OCI-LY7 (cell line): ENCODE data around the gene SCRN2. TPM values are rescaled to one million over a fixed set of nuclear protein-coding genes. Genes with fewer than 3 reads are reported as not detected.

Experiments used
- BruUV-seq: library from RNA; stranded (reverse); fragments of 400-500 nt; replicated peaks from 2 replicates; lab custom pipeline; 2021; lab: Mats Ljungman, UMichigan
- CTCF ChIA-PET: fragments of 300-600 bp; sonication (Branson Sonifier 250); formaldehyde crosslinking; loops from one replicate; lab custom pipeline; 2022; ENCODE audit warnings: antibody characterized with exemption; ENCODE audit not compliant: unreplicated experiment; lab: Charles Lee
- POLR2A ChIA-PET: fragments of 300-600 bp; sonication (Branson Sonifier 250); formaldehyde crosslinking; loops from one replicate; lab custom pipeline; 2022; ENCODE audit warnings: antibody characterized with exemption; lab: Charles Lee
- DNase-seq: peaks from one replicate; pipeline ENCODE4 v3.0.0-alpha.2; 2015; ENCODE audit warnings: low spot score
- H2AFZ ChIP-seq: fragments of 200-600 bp; sonication (generic), shearing (Covaris generic); 2 replicates; pipeline ENCODE4 v1.6.1; 2014; ENCODE audit warnings: mild to moderate bottlenecking, antibody characterized with exemption, low read length, moderate library complexity
- H3K27ac ChIP-seq: fragments of 200-600 bp; sonication (generic); 2 replicates; pipeline ENCODE4 v1.5.1; 2014; ENCODE audit warnings: mixed run types, low read depth, mild to moderate bottlenecking, moderate library complexity, low read length, inconsistent platforms; ENCODE audit not compliant: poor library complexity, severe bottlenecking
- H3K36me3 ChIP-seq: fragments of 200-600 bp; sonication (generic); 2 replicates; pipeline ENCODE4 v1.6.1; 2014; ENCODE audit warnings: mild to moderate bottlenecking, antibody characterized with exemption, low read length, moderate library complexity, mixed read lengths; ENCODE audit not compliant: insufficient read depth
- H3K4me1 ChIP-seq: fragments of 200-600 bp; sonication (generic); 2 replicates; pipeline ENCODE4 v1.5.1; 2014; ENCODE audit warnings: mild to moderate bottlenecking, low read length; ENCODE audit not compliant: insufficient read depth, poor library complexity, severe bottlenecking
- H3K4me2 ChIP-seq: fragments of 200-600 bp; sonication (generic); 2 replicates; pipeline ENCODE4 v1.6.1; 2014; ENCODE audit warnings: mild to moderate bottlenecking, low read length
- H3K4me3 ChIP-seq: fragments of 200-600 bp; sonication (generic); 2 replicates; pipeline ENCODE4 v1.5.1; 2014; ENCODE audit warnings: mild to moderate bottlenecking, low read depth, low read length; ENCODE audit not compliant: poor library complexity, severe bottlenecking
- H3K79me2 ChIP-seq: fragments of 200-600 bp; sonication (generic); 2 replicates; pipeline ENCODE4 v1.6.1; 2016; ENCODE audit warnings: low read depth, mild to moderate bottlenecking, low read length, moderate library complexity, mixed read lengths; ENCODE audit not compliant: insufficient read depth
- H3K9me2 ChIP-seq: fragments of 200-600 bp; sonication (generic); 2 replicates; pipeline ENCODE4 v1.6.1; 2016; ENCODE audit warnings: mild to moderate bottlenecking, low read length, mixed read lengths; ENCODE audit not compliant: insufficient read depth
- H3K9me3 ChIP-seq: fragments of 200-600 bp; sonication (generic); 2 replicates; pipeline ENCODE4 v1.6.1; 2014; ENCODE audit warnings: mild to moderate bottlenecking, mixed run types, low read length, mixed read lengths
- H4K20me1 ChIP-seq: fragments of 200-600 bp; sonication (generic); 2 replicates; pipeline ENCODE4 v1.6.1; 2014; ENCODE audit warnings: mild to moderate bottlenecking, antibody characterized with exemption, low read length, moderate library complexity, mixed read lengths; ENCODE audit not compliant: insufficient read depth
- EZH2phosphoT487 ChIP-seq: fragments of 200-600 bp; sonication (generic); IDR thresholded peaks from 2 replicates; pipeline ENCODE4 v1.6.1; 2018; ENCODE audit warnings: low read depth, borderline replicate concordance, mild to moderate bottlenecking, mixed run types, antibody characterized with exemption, low read length, moderate library complexity, mixed read lengths
- intact Hi-C: fragments of 100-400 bp; cut with micrococcal nuclease; formaldehyde crosslinking; loops from one replicate; pipeline ENCODE4 v1.10.0; 2022; ENCODE audit not compliant: unreplicated experiment
- total RNA-seq, 2 experiments: library from RNA; depleted of rRNA in 1 of 2; stranded (reverse); fragments of >200 nt in 1 of 2; shearing (Covaris generic) in 1 of 2; gene quantifications; 2 replicates each; pipeline ENCODE4 v1.2.3, GENCODE V29; 2014 to 2022
- TF ChIP-seq, protein P1 (sequence below): fragments of 200-600 bp; sonication (generic); conservative IDR thresholded peaks from 2 replicates; pipeline ENCODE4 v1.5.1; 2014; ENCODE audit warnings: mild to moderate bottlenecking, antibody characterized with exemption, low read length, moderate library complexity, mixed read lengths

The SCRN2 gene
- total RNA-seq, 2 experiments from 2014 or later, result 37.3 to 42.9 TPM

DNA sequence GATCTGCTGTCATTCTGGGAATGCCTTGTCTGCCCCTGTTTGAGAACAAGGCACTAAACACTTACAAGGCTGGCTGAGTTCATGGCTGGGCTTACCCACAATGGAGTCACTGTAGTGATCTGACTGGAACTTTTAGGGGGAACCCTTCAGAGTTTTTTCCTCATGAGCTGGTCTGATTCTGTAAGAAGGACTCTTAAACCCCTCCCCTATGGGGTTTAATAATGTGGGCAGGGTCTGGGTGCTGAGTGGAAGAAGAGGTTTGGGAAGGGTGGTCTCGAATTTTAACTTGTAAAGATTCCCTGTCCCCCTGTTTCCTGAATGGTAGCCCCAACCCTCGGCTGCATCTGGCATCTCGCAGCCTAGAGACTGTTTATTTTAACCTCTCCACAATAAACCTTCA is 50.0 kb downstream of the SCRN2 start:
- BruUV-seq, result no TSS peak
- Histone ChIP-seq H3K9me3 (no peaks in the 10 kb centered on the region), H2AFZ (no peak overlapping the region), H3K36me3 (no peaks in the 10 kb centered on the region), H3K4me2 (no peak overlapping the region), H3K4me1 (no peaks in the 10 kb centered on the region), H3K4me3 (no peak overlapping the region), H4K20me1 (no peaks in the 10 kb centered on the region), H3K27ac (no peak overlapping the region), H3K9me2 (no peaks in the 10 kb centered on the region), H3K79me2 (no peaks in the 10 kb centered on the region)
- ChIA-PET CTCF (no interaction called here), POLR2A (no interaction called here)
- DNase-seq, result no peak
- no peak for TF ChIP-seq EZH2phosphoT487
- TF ChIP-seq, protein P1, sequence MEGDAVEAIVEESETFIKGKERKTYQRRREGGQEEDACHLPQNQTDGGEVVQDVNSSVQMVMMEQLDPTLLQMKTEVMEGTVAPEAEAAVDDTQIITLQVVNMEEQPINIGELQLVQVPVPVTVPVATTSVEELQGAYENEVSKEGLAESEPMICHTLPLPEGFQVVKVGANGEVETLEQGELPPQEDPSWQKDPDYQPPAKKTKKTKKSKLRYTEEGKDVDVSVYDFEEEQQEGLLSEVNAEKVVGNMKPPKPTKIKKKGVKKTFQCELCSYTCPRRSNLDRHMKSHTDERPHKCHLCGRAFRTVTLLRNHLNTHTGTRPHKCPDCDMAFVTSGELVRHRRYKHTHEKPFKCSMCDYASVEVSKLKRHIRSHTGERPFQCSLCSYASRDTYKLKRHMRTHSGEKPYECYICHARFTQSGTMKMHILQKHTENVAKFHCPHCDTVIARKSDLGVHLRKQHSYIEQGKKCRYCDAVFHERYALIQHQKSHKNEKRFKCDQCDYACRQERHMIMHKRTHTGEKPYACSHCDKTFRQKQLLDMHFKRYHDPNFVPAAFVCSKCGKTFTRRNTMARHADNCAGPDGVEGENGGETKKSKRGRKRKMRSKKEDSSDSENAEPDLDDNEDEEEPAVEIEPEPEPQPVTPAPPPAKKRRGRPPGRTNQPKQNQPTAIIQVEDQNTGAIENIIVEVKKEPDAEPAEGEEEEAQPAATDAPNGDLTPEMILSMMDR, result no peak
- intact Hi-C loops, result no loop called here

DNA sequence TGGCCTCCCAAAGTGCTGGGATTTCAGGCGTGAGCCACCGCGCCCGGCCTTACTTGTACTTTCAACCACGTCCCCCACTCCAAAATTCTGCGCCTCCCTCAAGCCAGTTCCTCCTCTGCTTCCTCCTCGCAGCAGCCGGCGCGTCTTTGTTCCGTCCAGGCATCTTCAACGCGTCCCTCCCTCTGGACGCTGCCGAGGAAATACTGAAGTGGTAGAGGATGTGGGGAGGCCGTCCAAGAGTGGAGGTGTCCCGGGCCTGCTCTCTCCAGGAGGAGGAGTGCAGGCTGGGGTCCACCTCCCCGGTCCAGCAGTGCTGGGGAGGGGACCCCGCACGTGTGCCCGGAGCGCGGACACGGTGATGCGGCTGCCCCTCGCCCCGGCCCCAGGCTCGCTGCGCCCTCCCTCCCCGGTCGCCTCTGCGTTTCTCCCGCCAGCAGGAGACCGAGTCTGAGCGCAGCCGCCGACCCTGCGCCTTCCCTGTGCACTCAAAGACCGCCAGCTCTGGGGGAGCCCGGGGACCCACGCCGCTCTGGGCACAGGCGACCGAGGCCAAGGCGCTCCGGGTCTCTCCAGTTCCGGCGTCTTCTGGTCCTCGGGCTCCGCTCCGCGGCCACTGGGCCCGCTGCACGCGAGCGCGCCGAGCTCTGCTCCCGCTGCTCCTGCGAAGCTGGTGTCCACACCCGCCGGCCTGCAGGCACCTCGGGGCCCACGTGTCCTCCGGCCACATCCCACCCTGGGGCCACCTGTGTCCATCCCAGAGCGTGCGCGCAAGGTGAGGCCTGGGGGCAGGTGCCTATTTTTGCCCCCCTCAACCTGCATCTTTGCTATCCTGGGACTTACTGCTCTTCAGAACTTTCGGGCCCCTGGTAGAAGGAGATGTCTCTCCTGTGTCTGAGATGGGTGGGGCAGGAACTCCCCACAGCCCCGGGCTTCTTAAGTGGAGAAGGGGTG is 51.2 kb downstream of the SCRN2 start:
- ChIA-PET POLR2A (no interaction called here), CTCF (no interaction called here)
- H3K36me3 ChIP-seq, result no peaks in the 10 kb centered on the region
- DNase-seq, result no peak
- H3K9me3 ChIP-seq, result no peaks in the 10 kb centered on the region
- no TSS peak for BruUV-seq
- intact Hi-C loops, result loop anchor here (5.0 kb wide), 1 partner anchor 38 kb away; no protein-coding TSS in a partner anchor
- H3K27ac ChIP-seq, result no peak overlapping the region
- no peaks in the 10 kb centered on the region for H4K20me1 ChIP-seq
- H2AFZ ChIP-seq, result no peak overlapping the region
- no peaks in the 10 kb centered on the region for H3K4me1 ChIP-seq
- no peaks in the 10 kb centered on the region for H3K9me2 ChIP-seq
- H3K4me2 ChIP-seq, result no peak overlapping the region
- no peaks in the 10 kb centered on the region for H3K79me2 ChIP-seq
- no peak for TF ChIP-seq EZH2phosphoT487
- TF ChIP-seq, protein P1, result no peak
- H3K4me3 ChIP-seq, result no peak overlapping the region

Other genes starting within 250 kb of the SCRN2 start
- gene KPNB1, start 191.4 kb downstream of the SCRN2 start, total RNA-seq (2014; rRNA removed; shearing (Covaris generic)), result 215 and 232 TPM in 2 replicates
- 423 and 453 TPM in 2 replicates for gene KPNB1, start 191.4 kb downstream of the SCRN2 start, total RNA-seq (2022)
- gene TBKBP1, start 147.1 kb downstream of the SCRN2 start, total RNA-seq (2014; rRNA removed; shearing (Covaris generic)), result 8.3 and 15.0 TPM in 2 replicates
- 15.2 and 16.0 TPM in 2 replicates for gene TBKBP1, start 147.1 kb downstream of the SCRN2 start, total RNA-seq (2022)
- gene TBX21, start 108.0 kb downstream of the SCRN2 start, total RNA-seq (2014; rRNA removed; shearing (Covaris generic)), result not detected in 2 replicates
- gene TBX21, start 108.0 kb downstream of the SCRN2 start, total RNA-seq (2022), result not detected in 2 replicates
- 16.2 and 24.4 TPM in 2 replicates for gene OSBPL7, start 19.5 kb downstream of the SCRN2 start, total RNA-seq (2014; rRNA removed; shearing (Covaris generic))
- gene OSBPL7, start 19.5 kb downstream of the SCRN2 start, total RNA-seq (2022), result 31.1 and 35.7 TPM in 2 replicates
- gene MRPL10, start 9.7 kb downstream of the SCRN2 start, total RNA-seq (2014; rRNA removed; shearing (Covaris generic)), result 27.1 and 50.8 TPM in 2 replicates
- 55.9 and 56.7 TPM in 2 replicates for gene MRPL10, start 9.7 kb downstream of the SCRN2 start, total RNA-seq (2022)
- gene LRRC46, start 9.6 kb downstream of the SCRN2 start, total RNA-seq (2014; rRNA removed; shearing (Covaris generic)), result 0.23 and 0.85 TPM in 2 replicates
- gene LRRC46, start 9.6 kb downstream of the SCRN2 start, total RNA-seq (2022), result 1.2 and 2.0 TPM in 2 replicates
- gene SP6, start 9.9 kb upstream of the SCRN2 start, total RNA-seq (2014; rRNA removed; shearing (Covaris generic)), result 0.08 and 0.22 TPM in 2 replicates
- gene SP6, start 9.9 kb upstream of the SCRN2 start, total RNA-seq (2022), result 0.08 and 0.24 TPM in 2 replicates
- 2.3 and 5.8 TPM in 2 replicates for gene SP2, start 55.0 kb upstream of the SCRN2 start, total RNA-seq (2014; rRNA removed; shearing (Covaris generic))
- 22.1 and 24.1 TPM in 2 replicates for gene SP2, start 55.0 kb upstream of the SCRN2 start, total RNA-seq (2022)
- gene PNPO, start 100.3 kb upstream of the SCRN2 start, total RNA-seq (2014; rRNA removed; shearing (Covaris generic)), result 14.0 and 14.7 TPM in 2 replicates
- gene PNPO, start 100.3 kb upstream of the SCRN2 start, total RNA-seq (2022), result 30.4 and 33.8 TPM in 2 replicates
- not detected in 2 replicates for gene PRR15L, start 116.6 kb upstream of the SCRN2 start, total RNA-seq (2014; rRNA removed; shearing (Covaris generic))
- not detected in 2 replicates for gene PRR15L, start 116.6 kb upstream of the SCRN2 start, total RNA-seq (2022)
- 241 and 312 TPM in 2 replicates for gene CDK5RAP3, start 129.8 kb upstream of the SCRN2 start, total RNA-seq (2014; rRNA removed; shearing (Covaris generic))
- gene CDK5RAP3, start 129.8 kb upstream of the SCRN2 start, total RNA-seq (2022), result 254 and 256 TPM in 2 replicates
- gene COPZ2, start 196.5 kb upstream of the SCRN2 start, total RNA-seq (2014; rRNA removed; shearing (Covaris generic)), result 1.2 TPM in 1 of 2 replicates, not detected in the other
- gene COPZ2, start 196.5 kb upstream of the SCRN2 start, total RNA-seq (2022), result 1.4 and 1.7 TPM in 2 replicates
- 42.3 and 60.1 TPM in 2 replicates for gene NFE2L1, start 207.1 kb upstream of the SCRN2 start, total RNA-seq (2014; rRNA removed; shearing (Covaris generic))
- 106 and 124 TPM in 2 replicates for gene NFE2L1, start 207.1 kb upstream of the SCRN2 start, total RNA-seq (2022)